Upper lobe of right lung (tissue), 1 donor: ENCODE measurements around the gene TRMT10A. TPM values are rescaled to one million over a fixed set of nuclear protein-coding genes. Genes with fewer than 3 reads are reported as not detected.

ENCODE experiments used
- ATAC-seq: fragments of 200-7000 bp; cut with Tn5 transposase; one replicate; pipeline ENCODE4 v1.9.1; 2020; ENCODE audit warnings: mild to moderate bottlenecking, moderate library complexity
- DNase-seq: peaks from one replicate; pipeline ENCODE4 v3.0.0-alpha.2; 2020
- H3K27ac ChIP-seq: fragments of 200-600 bp; one replicate; pipeline ENCODE4 v1.8.0; 2022
- H3K27me3 ChIP-seq: fragments of 200-600 bp; one replicate; pipeline ENCODE4 v1.8.0; 2022; ENCODE audit warnings: mild to moderate bottlenecking
- H3K36me3 ChIP-seq: fragments of 200-600 bp; one replicate; pipeline ENCODE4 v1.8.0; 2022
- H3K4me1 ChIP-seq: fragments of 200-600 bp; one replicate; pipeline ENCODE4 v1.8.0; 2022
- H3K4me3 ChIP-seq: fragments of 200-600 bp; one replicate; pipeline ENCODE4 v1.8.0; 2022; ENCODE audit warnings: mild to moderate bottlenecking
- H3K9me3 ChIP-seq: fragments of 200-600 bp; one replicate; pipeline ENCODE4 v1.8.0; 2022
- CTCF ChIP-seq: fragments of 200-600 bp; IDR thresholded peaks from one replicate; pipeline ENCODE4 v1.8.0; 2022; ENCODE audit warnings: antibody characterized with exemption
- intact Hi-C: fragments of 100-400 bp; cut with DNase I; formaldehyde crosslinking; loops from one replicate; pipeline ENCODE4 v1.11.0; 2022
- total RNA-seq: library from RNA; stranded (reverse); fragmentation: NEBNext Ultra II Directional; extraction: Animal tissue kit (Norgen Biotek cat#: 25700); gene quantifications from one replicate; pipeline ENCODE4 v1.2.1, GENCODE V29; 2021
- donor health status: DM: no; HTN: yes; CAD: no; lungs with severe emphysema.

TRMT10A gene
- total RNA-seq, 1 donor from 2014 or later, result 5.0 TPM

- Histone ChIP-seq H3K4me1 (no peaks in the 10 kb centered on the region), H3K27ac (no peak overlapping the region), H3K27me3 (no peaks in the 10 kb centered on the region), H3K36me3 (no peaks in the 10 kb centered on the region), H3K9me3 (no peaks in the 10 kb centered on the region), H3K4me3 (no peak overlapping the region)
- DNase-seq, result no peak
- ATAC-seq, result no peak
- TF ChIP-seq CTCF, result no peak
- intact Hi-C loops, result no loop called here
Measured at GRCh38 chr4:99587309-99587708, 23.5 kb upstream of the TRMT10A start.

GRCh38 chr4:99586797-99587196 lies 23.0 kb upstream of the TRMT10A start:
- H3K4me3 ChIP-seq, result no peak overlapping the region
- ATAC-seq (no peak), DNase-seq (no peak)
- no peaks in the 10 kb centered on the region for H3K27me3 ChIP-seq
- no peaks in the 10 kb centered on the region for H3K36me3 ChIP-seq
- intact Hi-C loops, result no loop called here
- no peak overlapping the region for H3K27ac ChIP-seq
- no peaks in the 10 kb centered on the region for H3K4me1 ChIP-seq
- no peak for TF ChIP-seq CTCF
- no peaks in the 10 kb centered on the region for H3K9me3 ChIP-seq

DNA sequence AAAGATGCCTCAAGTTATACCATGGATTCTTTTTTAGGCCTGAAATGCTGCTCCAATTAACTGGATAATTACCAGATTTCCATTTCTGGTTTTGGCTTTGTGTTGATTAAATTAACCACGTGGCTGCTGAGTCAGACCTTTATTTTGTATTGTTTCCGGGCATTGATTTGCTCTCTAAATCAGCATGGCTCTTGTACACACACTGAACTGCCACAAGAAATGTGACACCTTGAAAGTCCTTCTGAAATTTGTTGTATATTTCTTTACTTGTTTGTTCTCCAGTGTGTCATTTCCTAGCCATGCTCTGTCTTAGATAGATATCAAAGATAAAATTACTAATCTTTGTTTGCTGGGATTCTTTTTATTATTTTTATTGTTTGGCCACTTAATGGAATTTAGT lies 22.5 kb upstream of the TRMT10A start:
- intact Hi-C loops, result no loop called here
- no peak overlapping the region for H3K27ac ChIP-seq
- ATAC-seq (no peak), DNase-seq (no peak)
- H3K9me3 ChIP-seq, result no peaks in the 10 kb centered on the region
- no peaks in the 10 kb centered on the region for H3K36me3 ChIP-seq
- no peaks in the 10 kb centered on the region for H3K4me1 ChIP-seq
- H3K4me3 ChIP-seq, result no peak overlapping the region
- no peak for TF ChIP-seq CTCF
- H3K27me3 ChIP-seq, result no peaks in the 10 kb centered on the region

DNA sequence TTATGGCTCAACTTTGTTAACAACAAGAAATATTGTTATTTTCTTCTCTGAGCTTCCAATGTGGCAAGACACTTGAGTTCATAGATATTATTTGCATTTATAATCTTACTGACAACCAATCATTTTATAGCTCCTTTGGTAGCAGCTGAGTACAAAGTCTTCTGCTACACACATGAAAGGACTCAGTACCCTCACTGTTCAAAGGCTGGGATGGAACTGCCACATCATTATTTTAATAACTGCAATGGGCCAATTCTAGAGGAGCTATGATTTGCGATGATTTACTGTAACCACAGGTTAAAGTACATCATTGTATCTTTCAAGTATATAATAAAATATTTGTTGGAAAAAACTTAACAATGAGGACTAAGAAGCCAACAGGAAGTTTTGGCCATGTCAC lies 21.7 kb upstream of the TRMT10A start:
- DNase-seq (no peak), ATAC-seq (no peak)
- Histone ChIP-seq H3K9me3 (no peaks in the 10 kb centered on the region), H3K27ac (no peak overlapping the region), H3K4me1 (no peaks in the 10 kb centered on the region), H3K4me3 (no peak overlapping the region), H3K27me3 (no peaks in the 10 kb centered on the region), H3K36me3 (no peaks in the 10 kb centered on the region)
- intact Hi-C loops, result no loop called here
- TF ChIP-seq CTCF, result no peak

- TF ChIP-seq CTCF, result no peak
- Histone ChIP-seq H3K9me3 (no peaks in the 10 kb centered on the region), H3K27me3 (no peaks in the 10 kb centered on the region), H3K27ac (no peak overlapping the region), H3K4me3 (no peak overlapping the region), H3K4me1 (no peaks in the 10 kb centered on the region), H3K36me3 (no peaks in the 10 kb centered on the region)
- intact Hi-C loops, result no loop called here
- DNase-seq (no peak), ATAC-seq (no peak)
Measured at GRCh38 chr4:99578714-99579113, 14.9 kb upstream of the TRMT10A start.

- Histone ChIP-seq H3K36me3 (no peaks in the 10 kb centered on the region), H3K27me3 (no peaks in the 10 kb centered on the region), H3K4me1 (no peaks in the 10 kb centered on the region), H3K9me3 (no peaks in the 10 kb centered on the region), H3K4me3 (no peak within 1 kb of the TSS), H3K27ac (no peak within 1 kb of the TSS)
- TF ChIP-seq CTCF, result no peak
- DNase-seq (no peak), ATAC-seq (no peak)
- intact Hi-C loops, result no loop called here
Measured at GRCh38 chr4:99574530-99575324, 10.9 kb upstream of the TRMT10A start, which contains the start of gene MTTP. MTTP (plus strand) TSS chr4:99574824; CDS start chr4:99574910, 86 bp downstream.
